IMR-90 (cell line): ENCODE measurements around the gene TANGO2. TPM values are rescaled to one million over a fixed set of nuclear protein-coding genes. Genes with fewer than 3 reads are reported as not detected.

Source experiments
- ATAC-seq: fragments of 200-7000 bp; cut with Tn5 transposase; 2 replicates; pipeline ENCODE4 v1.9.1; 2020; ENCODE audit warnings: low read depth, mild to moderate bottlenecking, moderate library complexity
- BruUV-seq: library from RNA; stranded (reverse); fragments of 400-500 nt; replicated peaks from 2 replicates; lab custom pipeline; 2021; lab: Mats Ljungman, UMichigan
- CTCF ChIA-PET: fragments of 300-600 bp; formaldehyde crosslinking; extraction: SDS; loops from one replicate; lab custom pipeline; 2021; ENCODE audit warnings: antibody characterized with exemption; lab: Yijun Ruan, JAX
- POLR2A ChIA-PET: fragments of 300-600 bp; sonication (Branson Sonifier 250); formaldehyde crosslinking; loops from one replicate; lab custom pipeline; 2022; ENCODE audit warnings: antibody characterized with exemption; ENCODE audit not compliant: unreplicated experiment; lab: Charles Lee
- DNase-seq: peaks from one replicate; pipeline ENCODE4 v3.0.0; 2013
- H2AFZ ChIP-seq: replicated peaks from 2 replicates; pipeline ENCODE3; 2013; ENCODE audit warnings: low read length, mild to moderate bottlenecking; ENCODE audit not compliant: poor library complexity
- H2AK5ac ChIP-seq: 2 replicates; pipeline ENCODE4 v1.6.1; 2013; ENCODE audit warnings: low read depth, low read length, inconsistent platforms
- H2AK9ac ChIP-seq: replicated peaks from 2 replicates; pipeline ENCODE3; 2013; ENCODE audit warnings: mild to moderate bottlenecking, low read depth, low read length, moderate library complexity; ENCODE audit not compliant: poor library complexity
- H2BK120ac ChIP-seq: 2 replicates; pipeline ENCODE4 v1.6.1; 2013; ENCODE audit warnings: low read depth, low read length, inconsistent platforms
- H2BK15ac ChIP-seq: 3 replicates; pipeline ENCODE4 v1.6.1; 2013; ENCODE audit warnings: low read depth, low read length, inconsistent platforms
- H2BK20ac ChIP-seq: 2 replicates; pipeline ENCODE4 v1.6.1; 2013; ENCODE audit warnings: low read depth, mild to moderate bottlenecking, inconsistent platforms, low read length, moderate library complexity
- H2BK5ac ChIP-seq: 2 replicates; pipeline ENCODE4 v1.6.1; 2013; ENCODE audit warnings: mild to moderate bottlenecking, low read depth, low read length, inconsistent platforms; ENCODE audit not compliant: poor library complexity, severe bottlenecking
- H3K14ac ChIP-seq: replicated peaks from 2 replicates; pipeline ENCODE4 v1.6.1; 2013; ENCODE audit warnings: low read depth, low read length, inconsistent platforms
- H3K18ac ChIP-seq: 2 replicates; pipeline ENCODE4 v1.6.1; 2013; ENCODE audit warnings: low read depth, low read length, control low read depth
- H3K23ac ChIP-seq: 2 replicates; pipeline ENCODE4 v1.6.1; 2013; ENCODE audit warnings: low read depth, low read length, inconsistent platforms
- H3K27ac ChIP-seq: 2 replicates; pipeline ENCODE4 v1.5.1; 2013; ENCODE audit warnings: mild to moderate bottlenecking, control low read depth, low read length; ENCODE audit not compliant: insufficient read depth
- H3K27me3 ChIP-seq: 2 replicates; pipeline ENCODE4 v1.6.1; 2013; ENCODE audit warnings: low read length; ENCODE audit not compliant: control insufficient read depth, insufficient read depth
- H3K36me3 ChIP-seq: 2 replicates; pipeline ENCODE4 v1.6.1; 2013; ENCODE audit warnings: low read length, mixed read lengths; ENCODE audit not compliant: control insufficient read depth, insufficient read depth
- H3K4ac ChIP-seq: 2 replicates; pipeline ENCODE4 v1.6.1; 2013; ENCODE audit warnings: low read depth, low read length, inconsistent platforms
- H3K4me1 ChIP-seq: 2 replicates; pipeline ENCODE4 v1.6.1; 2013; ENCODE audit warnings: low read length, mixed read lengths; ENCODE audit not compliant: control insufficient read depth, insufficient read depth
- H3K4me2 ChIP-seq: 2 replicates; pipeline ENCODE4 v1.6.1; 2013; ENCODE audit warnings: low read depth, mild to moderate bottlenecking, control low read depth, low read length, moderate library complexity
- H3K4me3 ChIP-seq: 2 replicates; pipeline ENCODE4 v1.5.1; 2013; ENCODE audit warnings: low read depth, mild to moderate bottlenecking, control low read depth, low read length, moderate library complexity; ENCODE audit not compliant: insufficient read depth
- H3K56ac ChIP-seq: 2 replicates; pipeline ENCODE4 v1.6.1; 2013; ENCODE audit warnings: low read length, inconsistent platforms; ENCODE audit not compliant: insufficient read depth; ENCODE audit errors: extremely low read depth
- H3K79me1 ChIP-seq, 2 experiments: 2 replicates each; pipeline ENCODE4 v1.6.1; 2013; ENCODE audit warnings: low read length in 2 of 2, inconsistent platforms in 1 of 2, low read depth in 1 of 2
- H3K9ac ChIP-seq: 2 replicates; pipeline ENCODE4 v1.6.1; 2013; ENCODE audit warnings: low read depth, low read length, control low read depth
- H3K9me1 ChIP-seq: 2 replicates; pipeline ENCODE4 v1.6.1; 2013; ENCODE audit warnings: low read length, inconsistent platforms; ENCODE audit not compliant: insufficient read depth
- H3K9me3 ChIP-seq: 2 replicates; pipeline ENCODE4 v1.6.1; 2013; ENCODE audit warnings: low read length; ENCODE audit not compliant: control insufficient read depth, insufficient read depth
- H4K20me1 ChIP-seq: 2 replicates; pipeline ENCODE4 v1.6.1; 2013; ENCODE audit warnings: low read length, inconsistent platforms; ENCODE audit not compliant: insufficient read depth
- H4K5ac ChIP-seq: 2 replicates; pipeline ENCODE4 v1.6.1; 2013; ENCODE audit warnings: mild to moderate bottlenecking, low read depth, low read length, control low read depth
- H4K8ac ChIP-seq, 2 experiments: 2 replicates each; pipeline ENCODE4 v1.6.1; 2013; ENCODE audit warnings: low read depth in 2 of 2, low read length in 2 of 2, control low read depth in 1 of 2, inconsistent platforms in 1 of 2
- H4K91ac ChIP-seq: 2 replicates; pipeline ENCODE4 v1.6.1; 2013; ENCODE audit warnings: low read depth, low read length, inconsistent platforms; ENCODE audit not compliant: insufficient read depth
- BHLHE40 ChIP-seq: fragments of 150-350 bp; IDR thresholded peaks from 2 replicates; pipeline ENCODE4 v1.6.1; 2016; ENCODE audit warnings: mild to moderate bottlenecking, low read depth, low read length
- CEBPB ChIP-seq: IDR thresholded peaks from 2 replicates; pipeline ENCODE4 v1.6.1; 2012; ENCODE audit warnings: low read depth, low read length, improper control_type of control experiment
- CHD1 ChIP-seq: IDR thresholded peaks from 2 replicates; pipeline ENCODE4 v1.6.1; 2012; ENCODE audit warnings: low read depth, low read length, improper control_type of control experiment
- FOS ChIP-seq: fragments of 150-350 bp; IDR thresholded peaks from 2 replicates; pipeline ENCODE4 v1.6.1; 2016; ENCODE audit warnings: low read depth, low read length
- MAFK ChIP-seq: IDR thresholded peaks from 2 replicates; pipeline ENCODE4 v1.6.1; 2012; ENCODE audit warnings: low read depth, low read length, improper control_type of control experiment
- MAZ ChIP-seq: IDR thresholded peaks from 2 replicates; pipeline ENCODE4 v1.6.1; 2012; ENCODE audit warnings: low read depth, mild to moderate bottlenecking, low read length, improper control_type of control experiment, moderate library complexity, borderline replicate concordance
- MXI1 ChIP-seq: IDR thresholded peaks from 2 replicates; pipeline ENCODE4 v1.6.1; 2012; ENCODE audit warnings: low read depth, mild to moderate bottlenecking, low read length, moderate library complexity, borderline replicate concordance
- NFE2L2 ChIP-seq: fragments of 150-350 bp; IDR thresholded peaks from 2 replicates; pipeline ENCODE4 v1.6.1; 2016; ENCODE audit warnings: low read depth, mild to moderate bottlenecking, low read length
- POLR2A ChIP-seq: IDR thresholded peaks from 2 replicates; pipeline ENCODE4 v1.6.1; 2012; ENCODE audit warnings: mild to moderate bottlenecking, low read depth, low read length
- RAD21 ChIP-seq: IDR thresholded peaks from 2 replicates; pipeline ENCODE4 v1.6.1; 2012; ENCODE audit warnings: low read length, improper control_type of control experiment
- RCOR1 ChIP-seq: IDR thresholded peaks from 2 replicates; pipeline ENCODE4 v1.6.1; 2012; ENCODE audit warnings: mild to moderate bottlenecking, low read length, improper control_type of control experiment; ENCODE audit not compliant: insufficient replicate concordance
- RFX5 ChIP-seq: IDR thresholded peaks from 2 replicates; pipeline ENCODE4 v1.8.0; 2012; ENCODE audit warnings: low read depth, mild to moderate bottlenecking, low read length, moderate library complexity
- SMC3 ChIP-seq: fragments of 150-350 bp; IDR thresholded peaks from 2 replicates; pipeline ENCODE4 v1.6.1; 2016; ENCODE audit warnings: low read depth, mild to moderate bottlenecking, antibody characterized with exemption, low read length, moderate library complexity
- WGBS, 2 experiments: methylation state at CpG; one replicate each; pipeline versions ENCODE4 v1.1.5 to v1.1.7; 2013; ENCODE audit warnings: missing lambda C conversion rate in 2 of 2; ENCODE audit not compliant: insufficient read length in 1 of 2; ENCODE audit errors: extremely low coverage in 2 of 2; 5-methylcytosine and 5-hydroxymethylcytosine counted together
- dilution Hi-C: fragments of 300-500 bp; cut with HindIII; formaldehyde crosslinking; loops from one replicate; pipeline ENCODE4 v1.14.3; 2018; ENCODE audit warnings: low sequenced_read_pairs; ENCODE audit not compliant: unreplicated experiment
- in situ Hi-C: fragments of 300-500 bp; cut with MboI; formaldehyde crosslinking; loops from 3 replicates; pipeline ENCODE4 v1.14.3; 2019; ENCODE audit warnings: low sequenced_read_pairs, inconsistent platforms, mixed read lengths
- intact Hi-C: fragments of 100-400 bp; cut with micrococcal nuclease; formaldehyde crosslinking; loops from 2 replicates; pipeline ENCODE4 v1.10.0; 2022
- polyA plus RNA-seq, 3 experiments: library from polyadenylated mRNA; depleted of rRNA; stranded (reverse); fragments of >200 nt; gene quantifications; 2 replicates each; pipeline ENCODE4 v1.2.3, GENCODE V29; 2012; ENCODE audit warnings: low replicate concordance in 1 of 3
- total RNA-seq: library from RNA; depleted of rRNA; stranded (reverse); fragments of >200 nt; gene quantifications from 2 replicates; pipeline ENCODE4 v1.2.3, GENCODE V29; 2012
- TF ChIP-seq, protein P1 (sequence below): conservative IDR thresholded peaks from 2 replicates; pipeline ENCODE4 v1.5.1; 2012; ENCODE audit warnings: mild to moderate bottlenecking, low read depth, low read length, improper control_type of control experiment
- TF ChIP-seq, protein P2 (sequence below): fragments of 150-350 bp; IDR thresholded peaks from 2 replicates; pipeline ENCODE4 v1.6.1; 2017; ENCODE audit warnings: mild to moderate bottlenecking, antibody characterized with exemption, low read length, low read depth
- TF ChIP-seq, protein P3 (sequence below): fragments of 150-350 bp; IDR thresholded peaks from 2 replicates; pipeline ENCODE4 v1.6.1; 2016; ENCODE audit warnings: low read depth, mild to moderate bottlenecking, low read length, moderate library complexity, borderline replicate concordance

Gene TANGO2
- total and polyA plus RNA-seq, 2 of the 4 experiments (the other 2 are of a cell fraction), result 45.1 to 75.1 TPM

DNA sequence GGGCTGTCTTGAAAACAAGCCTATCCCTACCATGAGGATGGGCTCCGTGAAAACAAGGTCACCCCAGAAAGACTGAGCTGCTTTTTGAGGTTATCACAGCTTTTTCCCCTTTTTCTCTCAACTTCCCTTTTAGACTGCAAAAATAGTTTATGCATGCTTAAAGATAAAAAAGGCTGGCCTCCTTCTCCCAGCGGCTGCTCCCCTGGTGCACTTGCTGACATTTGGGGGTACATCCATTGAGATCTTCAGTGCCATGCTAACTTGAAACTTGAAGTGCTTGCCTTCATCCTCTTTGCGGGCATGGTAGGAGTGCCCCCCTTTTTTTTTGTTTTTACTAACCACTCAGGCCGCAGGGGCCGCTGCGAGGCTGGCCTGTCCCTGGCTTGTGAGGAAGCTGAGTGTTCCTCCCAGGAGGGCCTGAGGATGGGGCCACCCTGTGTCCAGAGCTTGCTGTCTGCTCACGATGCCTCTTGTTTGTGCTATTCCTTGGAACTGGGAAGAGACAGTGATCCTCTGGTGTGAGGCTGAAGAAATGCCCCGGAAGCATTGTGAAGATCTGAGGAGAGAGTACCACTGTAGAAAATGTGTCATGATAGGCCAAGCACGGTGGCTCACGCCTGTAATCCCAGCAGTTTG lies 2.2 kb downstream of the TANGO2 start:
- H4K20me1 ChIP-seq, result peaks cover 57% of the 10 kb centered on the region
- H2AK5ac ChIP-seq, result no peak overlapping the region
- no peak overlapping the region for H3K27ac ChIP-seq
- intact Hi-C loops, result no loop called here
- BruUV-seq, result TSS peak; percentile 3
- H3K27me3 ChIP-seq, result peaks cover 4% of the 10 kb centered on the region; the same call in 1 of the 2 replicates
- peaks cover 40% of the 10 kb centered on the region for H3K9me1 ChIP-seq
- TF ChIP-seq NFE2L2 (no peak), RFX5 (no peak), RAD21 (no peak), BHLHE40 (no peak), FOS (no peak), CEBPB (no peak), MAZ (no peak), MXI1 (no peak), RCOR1 (no peak), CHD1 (no peak), POLR2A (no peak), SMC3 (no peak), MAFK (no peak)
- TF ChIP-seq, protein P1, sequence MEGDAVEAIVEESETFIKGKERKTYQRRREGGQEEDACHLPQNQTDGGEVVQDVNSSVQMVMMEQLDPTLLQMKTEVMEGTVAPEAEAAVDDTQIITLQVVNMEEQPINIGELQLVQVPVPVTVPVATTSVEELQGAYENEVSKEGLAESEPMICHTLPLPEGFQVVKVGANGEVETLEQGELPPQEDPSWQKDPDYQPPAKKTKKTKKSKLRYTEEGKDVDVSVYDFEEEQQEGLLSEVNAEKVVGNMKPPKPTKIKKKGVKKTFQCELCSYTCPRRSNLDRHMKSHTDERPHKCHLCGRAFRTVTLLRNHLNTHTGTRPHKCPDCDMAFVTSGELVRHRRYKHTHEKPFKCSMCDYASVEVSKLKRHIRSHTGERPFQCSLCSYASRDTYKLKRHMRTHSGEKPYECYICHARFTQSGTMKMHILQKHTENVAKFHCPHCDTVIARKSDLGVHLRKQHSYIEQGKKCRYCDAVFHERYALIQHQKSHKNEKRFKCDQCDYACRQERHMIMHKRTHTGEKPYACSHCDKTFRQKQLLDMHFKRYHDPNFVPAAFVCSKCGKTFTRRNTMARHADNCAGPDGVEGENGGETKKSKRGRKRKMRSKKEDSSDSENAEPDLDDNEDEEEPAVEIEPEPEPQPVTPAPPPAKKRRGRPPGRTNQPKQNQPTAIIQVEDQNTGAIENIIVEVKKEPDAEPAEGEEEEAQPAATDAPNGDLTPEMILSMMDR, result no peak
- TF ChIP-seq, protein P2, sequence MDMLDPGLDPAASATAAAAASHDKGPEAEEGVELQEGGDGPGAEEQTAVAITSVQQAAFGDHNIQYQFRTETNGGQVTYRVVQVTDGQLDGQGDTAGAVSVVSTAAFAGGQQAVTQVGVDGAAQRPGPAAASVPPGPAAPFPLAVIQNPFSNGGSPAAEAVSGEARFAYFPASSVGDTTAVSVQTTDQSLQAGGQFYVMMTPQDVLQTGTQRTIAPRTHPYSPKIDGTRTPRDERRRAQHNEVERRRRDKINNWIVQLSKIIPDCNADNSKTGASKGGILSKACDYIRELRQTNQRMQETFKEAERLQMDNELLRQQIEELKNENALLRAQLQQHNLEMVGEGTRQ, result no peak
- TF ChIP-seq, protein P3, sequence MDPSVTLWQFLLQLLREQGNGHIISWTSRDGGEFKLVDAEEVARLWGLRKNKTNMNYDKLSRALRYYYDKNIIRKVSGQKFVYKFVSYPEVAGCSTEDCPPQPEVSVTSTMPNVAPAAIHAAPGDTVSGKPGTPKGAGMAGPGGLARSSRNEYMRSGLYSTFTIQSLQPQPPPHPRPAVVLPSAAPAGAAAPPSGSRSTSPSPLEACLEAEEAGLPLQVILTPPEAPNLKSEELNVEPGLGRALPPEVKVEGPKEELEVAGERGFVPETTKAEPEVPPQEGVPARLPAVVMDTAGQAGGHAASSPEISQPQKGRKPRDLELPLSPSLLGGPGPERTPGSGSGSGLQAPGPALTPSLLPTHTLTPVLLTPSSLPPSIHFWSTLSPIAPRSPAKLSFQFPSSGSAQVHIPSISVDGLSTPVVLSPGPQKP, result no peak
- H4K5ac ChIP-seq, result no peak overlapping the region
- H3K9me3 ChIP-seq, result no peaks in the 10 kb centered on the region
- peaks cover 6% of the 10 kb centered on the region; the same call in 1 of the 2 replicates for H3K36me3 ChIP-seq
- no peak overlapping the region for H3K23ac ChIP-seq
- H2AK9ac ChIP-seq, result no peak overlapping the region
- no peak overlapping the region for H4K8ac ChIP-seq
- ChIA-PET CTCF (interaction anchor here (1.0 kb wide), 1 partner anchor 10 kb away, joined by 3 read pairs; no protein-coding TSS in a partner anchor), POLR2A (interaction anchor here (0.6 kb wide), 1 partner anchor 104 kb away, joined by 4 read pairs; no protein-coding TSS in a partner anchor)
- H2BK15ac ChIP-seq, result no peak overlapping the region
- H3K14ac ChIP-seq, result no peak overlapping the region
- H4K91ac ChIP-seq, result no peak overlapping the region
- H3K4me2 ChIP-seq, result no peak overlapping the region
- no peak overlapping the region for H3K18ac ChIP-seq
- no peak overlapping the region for H3K56ac ChIP-seq
- no peak overlapping the region for H3K4me3 ChIP-seq
- ATAC-seq (no peak), DNase-seq (no peak)
- no peak overlapping the region for H2BK120ac ChIP-seq
- H3K79me1 ChIP-seq, result peaks cover 19 to 72% of the 10 kb centered on the region in 2 experiments
- dilution Hi-C loops, result no loop called here
- no peak overlapping the region for H2BK5ac ChIP-seq
- H2AFZ ChIP-seq, result no peak overlapping the region
- H3K4me1 ChIP-seq, result peaks cover 14% of the 10 kb centered on the region
- H3K4ac ChIP-seq, result no peak overlapping the region
- no peak overlapping the region for H3K9ac ChIP-seq
- no peak overlapping the region for H2BK20ac ChIP-seq
- in situ Hi-C loops, result no loop called here
- 91% methylated on average over 7 of the region's 10 CpGs; no CpG with 5 or more reads in 1 of the 2 experiments for WGBS, 2 experiments
